LHCN-M2 (cell line): ENCODE results near the gene TRIM62. TPM values are rescaled to one million over a fixed set of nuclear protein-coding genes. Genes with fewer than 3 reads are reported as not detected.
A peak's percentile ranks its signal among the peaks of the same experiment; 100 is the strongest.

Source experiments
- DNase-seq: peaks from one replicate; pipeline ENCODE4 v3.0.0-alpha.2; 2012; ENCODE audit warnings: low read depth
- total RNA-seq: library from RNA; depleted of rRNA; stranded (reverse); fragments of >200 nt; gene quantifications from 2 replicates; pipeline ENCODE4 v1.2.3, GENCODE V29; 2014

TRIM62 gene
- total RNA-seq, 1 experiment from 2014 or later = 11.9 TPM

- no peak for DNase-seq
Measured at GRCh38 chr1:33162141-33162540, 19.7 kb downstream of the TRIM62 start.

GRCh38 chr1:33161061-33161681 is 20.7 kb downstream of the TRIM62 start:
- no peak for DNase-seq

GRCh38 chr1:33159577-33159976 is 22.3 kb downstream of the TRIM62 start:
- DNase-seq = no peak

GRCh38 chr1:33158366-33158765 is 23.5 kb downstream of the TRIM62 start:
- DNase-seq = no peak

GRCh38 chr1:33157131-33157530 is 24.7 kb downstream of the TRIM62 start:
- no peak for DNase-seq

GRCh38 chr1:33155877-33156538 is 25.8 kb downstream of the TRIM62 start:
- no peak for DNase-seq

GRCh38 chr1:33153650-33154049 is 28.2 kb downstream of the TRIM62 start:
- DNase-seq = no peak

GRCh38 chr1:33152685-33153432 is 29.0 kb downstream of the TRIM62 start:
- DNase-seq = peak; percentile 79

- DNase-seq = no peak
Measured at GRCh38 chr1:33151116-33151515, 30.7 kb downstream of the TRIM62 start.

GRCh38 chr1:33150522-33150921 is 31.3 kb downstream of the TRIM62 start:
- no peak for DNase-seq

- no peak for DNase-seq
Measured at GRCh38 chr1:33149453-33150190, 32.2 kb downstream of the TRIM62 start.

GRCh38 chr1:33148615-33149014 is 33.2 kb downstream of the TRIM62 start:
- no peak for DNase-seq

- peak; percentile 64 for DNase-seq
Measured at GRCh38 chr1:33147997-33148314, 33.9 kb downstream of the TRIM62 start.

- DNase-seq = no peak
Measured at GRCh38 chr1:33147275-33147996, 34.4 kb downstream of the TRIM62 start.

- no peak for DNase-seq
Measured at GRCh38 chr1:33146003-33146402, 35.8 kb downstream of the TRIM62 start.

- peak; percentile 27 for DNase-seq
Measured at GRCh38 chr1:33143698-33144097, 38.1 kb downstream of the TRIM62 start.

GRCh38 chr1:33143176-33143575 is 38.7 kb downstream of the TRIM62 start:
- DNase-seq = no peak

GRCh38 chr1:33142483-33143064 is 39.3 kb downstream of the TRIM62 start:
- DNase-seq = no peak

- DNase-seq = no peak
Measured at GRCh38 chr1:33141781-33142180, 40.1 kb downstream of the TRIM62 start.

- DNase-seq = no peak
Measured at GRCh38 chr1:33141216-33141615, 40.6 kb downstream of the TRIM62 start.
